HCT116 (cell line): ENCODE results near the gene PCDHGB4.

Experiments
- ATF3 ChIP-seq: IDR thresholded peaks from 2 replicates; pipeline ENCODE4 v1.6.1; 2012
- CEBPB ChIP-seq: IDR thresholded peaks from 2 replicates; pipeline ENCODE4 v1.6.1; 2012; ENCODE audit warnings: low read depth
- CTCF ChIP-seq, 3 experiments: fragments of 200-600 bp in 1 of 3; sonication (generic) in 1 of 3; IDR thresholded peaks in 2 of 3; conservative IDR thresholded peaks in 1 of 3; 2 replicates each; pipeline ENCODE4 v1.5.1; 2012 to 2017; ENCODE audit warnings: low read depth in 2 of 3, low read length in 2 of 3, antibody characterized with exemption in 1 of 3, borderline replicate concordance in 1 of 3, control low read depth in 1 of 3, mild to moderate bottlenecking in 1 of 3, mixed read lengths in 1 of 3, mixed run types in 1 of 3, moderate library complexity in 1 of 3; ENCODE audit not compliant: insufficient read depth in 1 of 3
- EGR1 ChIP-seq: IDR thresholded peaks from 2 replicates; pipeline ENCODE4 v1.6.1; 2012; ENCODE audit warnings: low read depth
- EZH2 ChIP-seq: fragments of 200-600 bp; sonication (generic); IDR thresholded peaks from 2 replicates; pipeline ENCODE4 v1.6.1; 2017; ENCODE audit warnings: antibody characterized with exemption, mixed run types
- FOSL1 ChIP-seq: IDR thresholded peaks from 2 replicates; pipeline ENCODE4 v1.6.1; 2012; ENCODE audit warnings: low read depth
- MAX ChIP-seq: IDR thresholded peaks from 2 replicates; pipeline ENCODE4 v1.6.1; 2012
- POLR2A ChIP-seq: IDR thresholded peaks from 2 replicates; pipeline ENCODE4 v1.7.0; 2011; ENCODE audit warnings: borderline replicate concordance; ENCODE audit not compliant: insufficient read depth, insufficient read length; ENCODE audit errors: extremely low read depth
- POLR2AphosphoS5 ChIP-seq: IDR thresholded peaks from 2 replicates; pipeline ENCODE4 v1.6.1; 2011; ENCODE audit warnings: mild to moderate bottlenecking, low read depth, low read length, moderate library complexity
- SP1 ChIP-seq: IDR thresholded peaks from 2 replicates; pipeline ENCODE4 v1.6.1; 2012; ENCODE audit warnings: low read depth
- SRF ChIP-seq: IDR thresholded peaks from 2 replicates; pipeline ENCODE4 v1.6.1; 2012; ENCODE audit warnings: low read depth
- YY1 ChIP-seq: IDR thresholded peaks from 2 replicates; pipeline ENCODE4 v1.6.1; 2011; ENCODE audit warnings: low read length, low read depth, moderate library complexity, mild to moderate bottlenecking; ENCODE audit not compliant: insufficient replicate concordance; ENCODE audit errors: extremely low read depth
- TF ChIP-seq, protein P1 (sequence below): IDR thresholded peaks from 2 replicates; pipeline ENCODE4 v1.6.1; 2011; ENCODE audit warnings: mild to moderate bottlenecking, low read length, moderate library complexity; ENCODE audit not compliant: insufficient replicate concordance; ENCODE audit errors: extremely low read depth

DNA sequence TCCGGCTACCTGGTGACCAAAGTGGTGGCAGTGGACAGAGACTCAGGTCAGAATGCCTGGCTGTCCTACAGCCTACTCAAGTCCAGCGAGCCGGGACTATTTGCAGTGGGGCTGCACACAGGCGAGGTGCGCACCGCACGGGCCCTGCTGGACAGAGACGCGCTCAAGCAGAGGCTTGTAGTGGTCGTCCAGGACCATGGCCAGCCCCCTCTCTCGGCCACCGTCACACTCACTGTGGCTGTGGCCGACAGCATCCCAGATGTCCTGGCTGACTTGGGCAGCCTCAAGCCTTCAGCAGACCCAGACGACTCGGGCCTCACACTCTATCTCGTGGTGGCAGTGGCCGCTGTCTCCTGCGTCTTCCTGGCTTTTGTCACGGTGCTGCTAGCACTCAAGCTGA, 30.5 kb upstream of the PCDHGB4 start:
- TF ChIP-seq MAX (no peak), YY1 (no peak), EGR1 (no peak), EZH2 (no peak), CTCF (IDR thresholded peaks at IDR 0.05 in 2 of 3, conservative IDR thresholded peaks at IDR 0.05 in 1 of 3; ENCODE audit: borderline replicate concordance in 1 of 3, insufficient read depth in 1 of 3, low read depth in 2 of 3, low read length in 2 of 3) (no peak), SP1 (no peak), ATF3 (no peak), CEBPB (no peak), POLR2A (no peak), FOSL1 (no peak), POLR2AphosphoS5 (no peak), SRF (no peak)
- TF ChIP-seq, protein P1, sequence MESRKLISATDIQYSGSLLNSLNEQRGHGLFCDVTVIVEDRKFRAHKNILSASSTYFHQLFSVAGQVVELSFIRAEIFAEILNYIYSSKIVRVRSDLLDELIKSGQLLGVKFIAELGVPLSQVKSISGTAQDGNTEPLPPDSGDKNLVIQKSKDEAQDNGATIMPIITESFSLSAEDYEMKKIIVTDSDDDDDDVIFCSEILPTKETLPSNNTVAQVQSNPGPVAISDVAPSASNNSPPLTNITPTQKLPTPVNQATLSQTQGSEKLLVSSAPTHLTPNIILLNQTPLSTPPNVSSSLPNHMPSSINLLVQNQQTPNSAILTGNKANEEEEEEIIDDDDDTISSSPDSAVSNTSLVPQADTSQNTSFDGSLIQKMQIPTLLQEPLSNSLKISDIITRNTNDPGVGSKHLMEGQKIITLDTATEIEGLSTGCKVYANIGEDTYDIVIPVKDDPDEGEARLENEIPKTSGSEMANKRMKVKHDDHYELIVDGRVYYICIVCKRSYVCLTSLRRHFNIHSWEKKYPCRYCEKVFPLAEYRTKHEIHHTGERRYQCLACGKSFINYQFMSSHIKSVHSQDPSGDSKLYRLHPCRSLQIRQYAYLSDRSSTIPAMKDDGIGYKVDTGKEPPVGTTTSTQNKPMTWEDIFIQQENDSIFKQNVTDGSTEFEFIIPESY, result no peak
